Retinal pigment epithelial cell (primary cell): ENCODE measurements around the gene XKR7.
"Not testable (repeated sequence)": the region's sequence is repeated elsewhere in the genome, so short reads cannot be mapped to it uniquely, and the experiment has no call there.

Experiments
- DNase-seq: peaks from one replicate; pipeline ENCODE4 v3.0.0-alpha.2; 2010; ENCODE audit warnings: low read depth
- H3K4me3 ChIP-seq: 2 replicates; pipeline ENCODE4 v1.5.1; 2011; ENCODE audit warnings: mild to moderate bottlenecking, low read length, control low read depth, moderate library complexity
- TF ChIP-seq, protein P1 (sequence below): conservative IDR thresholded peaks from 2 replicates; pipeline ENCODE4 v1.5.1; 2011; ENCODE audit warnings: low read depth, low read length, control low read depth, inconsistent platforms

Gene XKR7

DNA sequence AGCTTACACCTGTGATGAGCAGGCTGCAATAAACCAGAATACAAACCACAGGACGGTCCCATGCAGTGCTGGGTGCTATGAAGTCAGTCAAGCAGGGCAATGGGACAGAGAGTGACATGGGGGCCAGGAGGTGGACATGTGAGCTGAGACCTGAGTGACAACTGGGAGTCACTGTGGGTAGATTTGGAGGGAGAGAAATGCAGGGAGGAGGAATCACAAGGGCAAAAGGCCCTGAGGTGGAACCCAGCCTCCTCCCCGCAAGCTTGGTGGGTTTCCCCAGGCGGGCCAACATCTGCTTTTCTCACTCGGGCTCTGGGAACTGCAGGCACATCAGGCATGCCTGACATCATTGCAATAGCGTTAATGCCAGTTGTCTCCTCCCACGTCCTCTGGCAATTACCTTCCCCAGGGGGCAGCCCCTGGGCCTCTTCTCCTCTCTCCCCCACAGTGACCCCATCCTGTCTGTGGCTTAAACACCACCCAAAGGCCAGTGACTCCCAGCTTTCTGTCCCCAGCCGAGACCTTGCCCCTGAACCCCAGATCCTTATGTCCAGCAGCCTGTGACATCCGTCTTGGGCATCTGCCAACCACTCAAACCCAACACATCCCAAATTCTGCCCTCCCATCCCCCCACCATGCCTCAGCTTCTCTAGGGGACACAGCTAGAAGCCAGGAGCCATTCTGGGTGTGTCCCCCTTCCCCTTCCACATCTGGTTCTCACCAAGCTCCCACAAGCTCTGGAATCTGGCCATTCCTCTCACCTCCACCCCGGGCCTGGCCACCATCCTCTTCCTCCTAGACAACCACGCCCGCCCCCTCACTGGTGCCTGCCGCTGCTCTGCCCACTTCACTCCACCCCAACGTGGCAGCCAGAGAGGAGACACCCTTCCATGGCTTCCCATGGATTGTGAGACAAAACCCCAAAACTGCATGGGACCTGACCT is 44.3 kb upstream of the XKR7 start:
- DNase-seq = no peak
- H3K4me3 ChIP-seq = no peak overlapping the region
- TF ChIP-seq, protein P1, sequence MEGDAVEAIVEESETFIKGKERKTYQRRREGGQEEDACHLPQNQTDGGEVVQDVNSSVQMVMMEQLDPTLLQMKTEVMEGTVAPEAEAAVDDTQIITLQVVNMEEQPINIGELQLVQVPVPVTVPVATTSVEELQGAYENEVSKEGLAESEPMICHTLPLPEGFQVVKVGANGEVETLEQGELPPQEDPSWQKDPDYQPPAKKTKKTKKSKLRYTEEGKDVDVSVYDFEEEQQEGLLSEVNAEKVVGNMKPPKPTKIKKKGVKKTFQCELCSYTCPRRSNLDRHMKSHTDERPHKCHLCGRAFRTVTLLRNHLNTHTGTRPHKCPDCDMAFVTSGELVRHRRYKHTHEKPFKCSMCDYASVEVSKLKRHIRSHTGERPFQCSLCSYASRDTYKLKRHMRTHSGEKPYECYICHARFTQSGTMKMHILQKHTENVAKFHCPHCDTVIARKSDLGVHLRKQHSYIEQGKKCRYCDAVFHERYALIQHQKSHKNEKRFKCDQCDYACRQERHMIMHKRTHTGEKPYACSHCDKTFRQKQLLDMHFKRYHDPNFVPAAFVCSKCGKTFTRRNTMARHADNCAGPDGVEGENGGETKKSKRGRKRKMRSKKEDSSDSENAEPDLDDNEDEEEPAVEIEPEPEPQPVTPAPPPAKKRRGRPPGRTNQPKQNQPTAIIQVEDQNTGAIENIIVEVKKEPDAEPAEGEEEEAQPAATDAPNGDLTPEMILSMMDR = no peak

GRCh38 chr20:31924561-31924960 is 43.4 kb upstream of the XKR7 start:
- TF ChIP-seq, protein P1 = no peak
- no peak overlapping the region for H3K4me3 ChIP-seq
- no peak for DNase-seq

GRCh38 chr20:31925631-31926030 is 42.3 kb upstream of the XKR7 start:
- TF ChIP-seq, protein P1 = no peak
- no peak for DNase-seq
- no peak overlapping the region for H3K4me3 ChIP-seq

GRCh38 chr20:31926493-31926892 is 41.5 kb upstream of the XKR7 start:
- TF ChIP-seq, protein P1 = no peak
- no peak for DNase-seq
- H3K4me3 ChIP-seq = no peak overlapping the region

- H3K4me3 ChIP-seq = no peak overlapping the region
- TF ChIP-seq, protein P1 = no peak
- no peak for DNase-seq
Measured at GRCh38 chr20:31927627-31928159, 40.3 kb upstream of the XKR7 start.

DNA sequence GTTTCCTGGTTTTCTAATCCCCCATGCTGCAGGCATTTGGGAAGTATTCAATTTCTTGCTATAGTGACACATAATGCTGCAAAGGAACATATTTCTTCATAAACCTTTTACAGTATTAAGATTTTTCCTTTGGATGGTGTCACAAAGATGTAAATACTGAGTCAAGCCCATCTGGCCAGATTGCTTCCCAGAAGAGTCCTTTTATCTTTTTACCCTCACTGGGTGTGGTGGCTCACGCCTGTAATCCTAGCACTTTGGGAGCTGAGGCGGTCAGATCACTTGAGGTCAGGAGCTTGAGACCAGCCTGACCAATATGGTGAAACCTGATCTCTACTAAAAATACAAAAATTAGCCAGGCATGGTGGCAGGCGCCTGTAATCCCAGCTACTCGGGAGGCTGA is 38.3 kb upstream of the XKR7 start:
- H3K4me3 ChIP-seq, DNase-seq: not testable (repeated sequence)

GRCh38 chr20:31930779-31931178 is 37.2 kb upstream of the XKR7 start:
- DNase-seq = no peak
- no peak overlapping the region for H3K4me3 ChIP-seq
- TF ChIP-seq, protein P1 = no peak
